Muscle of arm (tissue), 14 donors: ENCODE data around the gene NNMT. TPM values are rescaled to one million over a fixed set of nuclear protein-coding genes. Genes with fewer than 3 reads are reported as not detected.

Source experiments
- DNase-seq: peaks from one replicate; pipeline ENCODE4 v3.0.0-alpha.2; 2013
- long read RNA-seq, 11 donors: transcript quantifications; one replicate each; lab custom pipeline, GENCODE V29; 2026
- polyA plus RNA-seq, 12 donors: library from polyadenylated mRNA; unstranded; fragments of 120-200 nt; gene quantifications; one replicate each; pipeline ENCODE4 v1.2.1, GENCODE V29; 2013; ENCODE audit not compliant: insufficient read length in 12 of 12

NNMT gene
- 10 to 100 TPM in 11 of 12 donors, not detected in 1; 16.8 to 96.1 (median 45.8) TPM for polyA plus RNA-seq
- long read RNA-seq, donor 1, result 0 reads
- long read RNA-seq, donor 2, transcript NNMT-201 (3 exons, 1,610 nt), result major isoform, 28 of 31 reads
- long read RNA-seq, donor 2, partial matches to known transcripts, result 0 of 31 reads
- long read RNA-seq, donor 2, other reads (novel, unspliced or antisense), result 0 of 31 reads
- long read RNA-seq, donor 3, transcript NNMT-201 (3 exons, 1,610 nt), result major isoform, 10 of 10 reads
- long read RNA-seq, donor 3, partial matches to known transcripts, result 0 of 10 reads
- long read RNA-seq, donor 3, other reads (novel, unspliced or antisense), result 0 of 10 reads
- long read RNA-seq, donor 4, transcript NNMT-201 (3 exons, 1,610 nt), result major isoform, 10 of 16 reads
- long read RNA-seq, donor 4, partial matches to known transcripts, result 5 of 16 reads
- long read RNA-seq, donor 4, other reads (novel, unspliced or antisense), result 0 of 16 reads
- long read RNA-seq, donor 5, result 0 reads
- long read RNA-seq, donor 6, transcript NNMT-201 (3 exons, 1,610 nt), result major isoform, 21 of 35 reads
- long read RNA-seq, donor 6, partial matches to known transcripts, result 12 of 35 reads
- long read RNA-seq, donor 6, other reads (novel, unspliced or antisense), result 0 of 35 reads
- long read RNA-seq, donor 7, transcript NNMT-201 (3 exons, 1,610 nt), result major isoform, 17 of 18 reads
- long read RNA-seq, donor 7, partial matches to known transcripts, result 0 of 18 reads
- long read RNA-seq, donor 7, other reads (novel, unspliced or antisense), result 0 of 18 reads
- long read RNA-seq, donor 8, transcript NNMT-201 (3 exons, 1,610 nt), result major isoform, 23 of 31 reads
- long read RNA-seq, donor 8, partial matches to known transcripts, result 6 of 31 reads
- long read RNA-seq, donor 8, other reads (novel, unspliced or antisense), result 0 of 31 reads
- long read RNA-seq, donor 9, transcript NNMT-201 (3 exons, 1,610 nt), result major isoform, 15 of 20 reads
- long read RNA-seq, donor 9, partial matches to known transcripts, result 5 of 20 reads
- long read RNA-seq, donor 9, other reads (novel, unspliced or antisense), result 0 of 20 reads
- long read RNA-seq, donor 10, transcript NNMT-201 (3 exons, 1,610 nt), result major isoform, 27 of 34 reads
- long read RNA-seq, donor 10, partial matches to known transcripts, result 5 of 34 reads
- long read RNA-seq, donor 10, other reads (novel, unspliced or antisense), result 0 of 34 reads
- long read RNA-seq, donor 11, transcript NNMT-201 (3 exons, 1,610 nt), result major isoform, 33 of 40 reads
- long read RNA-seq, donor 11, partial matches to known transcripts, result 6 of 40 reads
- long read RNA-seq, donor 11, other reads (novel, unspliced or antisense), result 0 of 40 reads

DNA sequence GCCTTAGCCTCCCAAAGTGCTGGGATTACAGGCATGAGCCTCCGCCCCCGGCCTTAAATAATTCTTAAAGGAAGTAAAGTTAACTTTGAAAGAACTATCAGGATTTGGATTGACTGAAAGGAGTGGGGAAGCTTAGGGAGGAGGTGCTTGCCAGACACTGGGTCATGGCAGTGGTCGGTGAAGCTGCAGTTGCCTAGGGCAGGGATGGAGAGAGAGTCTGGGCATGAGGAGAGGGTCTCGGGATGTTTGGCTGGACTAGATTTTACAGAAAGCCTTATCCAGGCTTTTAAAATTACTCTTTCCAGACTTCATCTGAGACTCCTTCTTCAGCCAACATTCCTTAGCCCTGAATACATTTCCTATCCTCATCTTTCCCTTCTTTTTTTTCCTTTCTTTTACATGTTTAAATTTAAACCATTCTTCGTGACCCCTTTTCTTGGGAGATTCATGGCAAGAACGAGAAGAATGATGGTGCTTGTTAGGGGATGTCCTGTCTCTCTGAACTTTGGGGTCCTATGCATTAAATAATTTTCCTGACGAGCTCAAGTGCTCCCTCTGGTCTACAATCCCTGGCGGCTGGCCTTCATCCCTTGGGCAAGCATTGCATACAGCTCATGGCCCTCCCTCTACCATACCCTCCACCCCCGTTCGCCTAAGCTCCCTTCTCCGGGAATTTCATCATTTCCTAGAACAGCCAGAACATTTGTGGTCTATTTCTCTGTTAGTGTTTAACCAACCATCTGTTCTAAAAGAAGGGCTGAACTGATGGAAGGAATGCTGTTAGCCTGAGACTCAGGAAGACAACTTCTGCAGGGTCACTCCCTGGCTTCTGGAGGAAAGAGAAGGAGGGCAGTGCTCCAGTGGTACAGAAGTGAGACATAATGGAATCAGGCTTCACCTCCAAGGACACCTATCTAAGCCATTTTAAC is at the start of gene NNMT:
Gene NNMT, plus strand, starts transcription at position 724 of the 929 bp plus-strand sequence. Its CDS starts 158 bp downstream, at position 882.
- peak; percentile 64 for DNase-seq

DNA sequence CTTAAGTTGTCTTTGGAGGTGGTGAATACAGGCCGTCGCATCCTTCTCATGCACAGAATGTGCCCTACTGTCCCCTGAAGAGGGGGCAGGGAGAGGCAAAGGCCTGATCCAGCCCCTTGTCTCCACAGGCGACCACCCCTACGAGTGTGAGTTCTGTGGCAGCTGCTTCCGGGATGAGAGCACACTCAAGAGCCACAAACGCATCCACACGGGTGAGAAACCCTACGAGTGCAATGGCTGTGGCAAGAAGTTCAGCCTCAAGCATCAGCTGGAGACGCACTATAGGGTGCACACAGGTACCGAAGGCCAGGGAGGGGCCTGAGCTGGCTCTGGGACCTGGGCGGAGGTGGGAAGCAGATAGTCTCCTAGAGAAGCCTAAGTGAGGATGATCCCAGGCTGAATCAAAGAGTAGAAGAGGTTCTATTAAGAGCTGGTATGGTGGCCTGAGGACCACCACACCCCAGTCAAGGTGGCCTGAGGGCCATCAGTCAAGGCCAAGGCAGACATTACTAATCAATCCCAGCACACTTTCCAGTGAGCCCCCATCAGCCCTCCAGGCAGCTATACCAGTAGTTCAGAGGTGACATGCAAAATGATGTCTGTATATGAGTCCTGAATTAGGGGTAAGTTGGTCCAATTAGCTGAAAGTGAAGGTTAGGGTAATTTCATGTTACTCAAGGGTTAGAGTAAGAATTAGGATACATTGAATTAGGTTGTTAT is 49.0 kb upstream of the NNMT start:
- DNase-seq, result no peak

DNA sequence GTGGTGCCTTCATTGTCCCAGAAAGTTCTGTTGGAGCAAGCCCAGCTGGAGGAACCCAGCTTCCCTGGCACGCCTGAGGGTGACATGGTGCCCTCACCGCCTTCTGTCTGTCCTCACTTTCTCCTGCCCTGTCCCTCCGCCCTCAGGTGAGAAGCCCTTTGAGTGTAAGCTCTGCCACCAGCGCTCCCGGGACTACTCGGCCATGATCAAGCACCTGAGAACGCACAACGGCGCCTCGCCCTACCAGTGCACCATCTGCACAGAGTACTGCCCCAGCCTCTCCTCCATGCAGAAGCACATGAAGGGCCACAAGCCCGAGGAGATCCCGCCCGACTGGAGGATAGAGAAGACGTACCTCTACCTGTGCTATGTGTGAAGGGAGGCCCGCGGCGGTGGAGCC is 46.0 kb upstream of the NNMT start:
- DNase-seq, result no peak

DNA sequence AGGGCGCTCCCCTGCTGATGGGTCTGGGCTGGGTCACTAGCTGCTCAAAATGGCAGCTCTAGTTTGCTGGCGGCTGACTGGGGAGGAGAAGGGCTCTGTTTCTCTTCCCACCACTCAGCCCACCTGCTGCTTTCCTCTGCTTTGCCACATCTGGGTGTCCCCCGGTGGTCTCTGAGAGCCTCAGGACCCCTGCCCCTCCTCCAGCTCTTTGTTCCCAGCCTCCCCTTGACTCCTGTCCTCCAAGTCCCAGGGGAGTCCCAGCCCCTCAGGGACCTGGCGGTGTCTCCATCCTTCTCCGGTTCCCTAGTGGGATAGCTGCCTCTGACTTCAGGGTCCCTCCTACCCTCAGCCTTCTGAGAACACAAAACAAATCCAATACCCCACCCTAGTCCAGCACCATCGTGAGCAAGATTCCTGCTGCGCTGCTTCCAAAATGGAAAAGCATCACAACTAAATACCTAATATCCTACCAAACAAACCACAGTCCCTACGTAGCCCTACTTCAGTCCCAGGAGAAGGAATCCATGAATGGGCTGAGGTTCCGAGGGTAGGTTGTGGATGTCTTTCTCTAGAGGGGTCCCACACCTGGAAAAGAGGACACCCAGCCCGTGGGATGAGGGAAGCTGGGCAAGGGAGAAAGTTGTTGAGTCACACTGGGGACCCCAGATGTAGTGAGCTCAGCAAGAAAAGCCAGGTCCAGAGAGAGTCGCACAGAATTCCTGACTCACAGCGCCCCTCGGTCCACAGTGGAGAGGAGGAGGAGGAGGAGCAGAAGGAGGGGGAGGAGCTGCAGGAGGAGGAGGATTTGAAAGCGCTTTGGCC is 45.0 kb upstream of the NNMT start:
- no peak for DNase-seq

DNA sequence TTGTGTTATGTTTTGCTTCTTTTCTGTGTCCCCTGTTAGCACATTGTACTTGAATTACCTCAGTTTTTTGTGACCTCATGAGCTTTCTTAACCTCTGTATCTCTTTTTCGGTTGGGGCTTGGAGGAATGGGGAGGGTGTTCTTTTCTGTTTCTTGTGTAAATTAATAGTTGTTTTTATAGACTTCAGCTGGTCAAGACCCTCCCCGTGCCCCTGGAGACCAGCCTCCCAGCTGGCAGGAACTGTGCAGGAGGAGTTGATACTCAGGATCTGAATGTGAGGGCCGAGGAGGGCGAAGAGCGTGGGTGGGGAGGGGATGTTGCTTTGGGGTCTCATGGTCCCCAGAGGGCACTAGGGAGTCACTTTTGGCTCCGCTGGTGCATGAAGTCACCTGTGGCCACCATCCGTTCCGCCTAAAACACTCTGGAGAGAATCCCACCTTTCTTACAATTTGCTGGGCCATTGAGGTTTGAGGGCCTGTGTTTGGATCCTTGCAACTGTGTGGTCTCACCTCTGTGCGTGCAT is 44.3 kb upstream of the NNMT start:
- DNase-seq, result no peak

DNA sequence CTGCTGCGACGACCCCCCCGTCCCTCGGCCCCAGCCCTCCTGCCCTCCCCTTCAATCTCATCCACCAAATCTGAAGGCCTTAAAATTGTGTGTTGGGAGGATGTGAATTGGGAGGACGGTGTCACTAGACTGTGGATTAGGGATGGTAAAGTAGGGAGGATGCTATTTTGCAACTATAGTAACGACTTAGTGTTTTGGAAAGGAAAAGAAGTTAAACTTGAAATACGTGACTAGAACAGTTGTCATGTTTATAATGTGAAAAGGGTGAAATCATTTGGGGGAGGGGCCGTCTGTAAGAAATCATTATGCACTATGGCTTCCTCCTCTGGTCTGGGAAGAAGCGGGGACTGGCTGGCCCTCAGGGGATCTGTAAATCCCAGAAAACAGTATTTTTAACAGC is 43.4 kb upstream of the NNMT start:
- no peak for DNase-seq

DNA sequence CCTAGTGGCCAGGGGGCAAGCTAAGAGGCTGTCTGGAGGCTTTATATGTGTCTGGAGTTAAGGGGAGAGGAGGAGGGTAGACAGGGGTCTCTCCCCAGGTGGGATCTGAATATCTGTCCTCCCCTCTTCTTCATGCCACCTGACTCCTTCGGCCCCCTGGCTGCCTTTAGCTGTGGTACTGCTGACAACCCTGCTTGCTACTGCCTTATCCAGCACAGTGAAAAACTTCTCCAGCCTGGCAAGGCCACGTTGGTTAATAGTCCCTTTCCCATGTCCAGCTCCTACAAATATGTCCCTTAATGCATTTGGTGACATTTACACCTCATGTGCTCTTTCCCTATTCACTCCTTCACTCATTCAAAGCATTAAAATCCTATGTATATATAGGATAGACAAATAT is 42.4 kb upstream of the NNMT start:
- DNase-seq, result no peak

DNA sequence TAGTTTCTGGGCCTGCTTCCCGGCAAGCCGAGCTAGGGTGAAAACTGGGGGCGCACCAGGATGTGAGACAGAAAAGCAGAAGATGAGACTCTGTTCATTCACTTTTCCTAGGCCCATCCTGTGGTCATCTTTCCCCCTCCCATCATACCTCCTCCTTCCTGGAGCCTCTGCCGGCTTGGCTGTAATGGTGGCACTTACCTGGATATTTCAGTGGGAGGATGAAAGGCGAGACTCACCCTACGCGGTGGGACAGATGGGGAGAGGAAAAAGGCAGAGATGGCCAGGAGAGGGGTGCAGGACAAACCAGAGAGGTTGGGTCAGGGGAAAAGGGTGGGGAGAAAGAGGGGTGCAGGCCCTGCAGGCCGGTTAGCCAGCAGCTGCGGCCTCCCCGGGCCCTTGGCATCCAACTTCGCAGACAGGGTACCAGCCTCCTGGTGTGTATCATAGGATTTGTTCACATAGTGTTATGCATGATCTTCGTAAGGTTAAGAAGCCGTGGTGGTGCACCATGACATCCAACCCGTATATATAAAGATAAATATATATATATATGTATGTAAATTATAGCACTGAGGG is 41.5 kb upstream of the NNMT start:
- no peak for DNase-seq

DNA sequence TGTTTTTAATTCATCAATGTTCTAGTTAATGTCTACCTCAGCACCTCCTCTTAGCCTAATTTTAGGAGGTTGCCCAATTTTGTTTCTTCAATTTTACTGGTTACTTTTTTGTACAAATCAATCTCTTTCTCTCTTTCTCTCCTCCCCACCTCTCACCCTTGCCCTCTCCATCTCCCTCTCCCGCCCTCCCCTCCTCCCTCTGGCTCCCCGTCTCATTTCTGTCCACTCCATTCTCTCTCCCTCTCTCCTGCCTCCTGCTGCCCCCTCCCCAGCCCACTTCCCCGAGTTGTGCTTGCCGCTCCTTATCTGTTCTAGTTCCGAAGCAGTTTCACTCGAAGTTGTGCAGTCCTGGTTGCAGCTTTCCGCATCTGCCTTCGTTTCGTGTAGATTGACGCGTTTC is 40.9 kb upstream of the NNMT start:
- no peak for DNase-seq

DNA sequence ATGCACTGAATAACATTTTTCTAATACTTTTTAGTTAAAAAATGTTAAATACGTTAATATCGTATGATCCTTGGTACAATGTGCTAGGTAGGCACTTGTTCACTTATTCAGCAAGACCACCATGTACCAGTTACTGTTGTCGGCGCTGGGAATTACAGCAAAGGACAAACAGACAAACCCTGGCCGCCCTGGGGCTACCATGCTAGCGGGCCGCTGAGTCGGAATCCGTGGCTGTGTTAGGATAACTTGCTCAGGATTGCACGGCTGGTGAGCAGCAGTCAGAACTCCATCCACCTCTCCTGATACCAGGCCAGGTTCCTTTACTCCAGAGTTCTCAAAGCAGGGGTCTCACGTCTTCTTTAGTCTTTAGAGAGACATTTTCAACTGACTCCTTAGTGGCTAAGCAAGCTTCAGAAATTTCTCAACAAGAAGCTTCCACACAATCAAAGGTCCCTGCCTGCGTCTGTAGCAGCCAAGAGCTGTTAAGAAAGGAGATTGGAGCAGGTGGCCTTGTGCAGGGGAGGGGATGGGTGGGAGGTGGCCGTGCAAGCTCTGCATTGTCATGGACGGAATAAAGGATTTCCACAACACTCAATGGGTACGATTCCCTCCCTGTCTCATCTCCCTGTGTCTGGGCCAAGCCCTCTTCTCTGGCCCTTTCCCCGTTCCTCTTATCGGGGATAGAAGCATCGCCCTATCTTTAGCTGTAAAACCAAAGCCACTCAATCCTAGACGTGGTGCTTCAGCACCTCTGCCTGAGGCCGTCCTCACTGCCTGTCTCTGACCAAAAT is 39.8 kb upstream of the NNMT start:
- DNase-seq, result no peak

DNA sequence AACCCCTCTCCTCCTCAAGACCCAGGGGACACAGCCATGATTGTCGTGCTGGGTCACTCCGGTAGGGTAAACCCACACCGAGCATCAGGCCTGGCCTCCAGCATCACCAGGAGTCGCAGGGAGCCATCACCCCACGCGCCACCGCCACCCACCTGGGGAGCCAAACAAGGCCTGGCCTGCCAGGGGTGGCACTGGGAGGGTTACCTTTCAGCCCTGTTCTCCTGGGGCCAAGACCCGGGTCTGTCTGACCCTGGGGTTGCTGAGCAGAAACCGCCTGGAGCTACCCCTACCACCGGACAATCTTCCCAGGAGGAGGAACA is 39.3 kb upstream of the NNMT start:
- DNase-seq, result no peak

DNA sequence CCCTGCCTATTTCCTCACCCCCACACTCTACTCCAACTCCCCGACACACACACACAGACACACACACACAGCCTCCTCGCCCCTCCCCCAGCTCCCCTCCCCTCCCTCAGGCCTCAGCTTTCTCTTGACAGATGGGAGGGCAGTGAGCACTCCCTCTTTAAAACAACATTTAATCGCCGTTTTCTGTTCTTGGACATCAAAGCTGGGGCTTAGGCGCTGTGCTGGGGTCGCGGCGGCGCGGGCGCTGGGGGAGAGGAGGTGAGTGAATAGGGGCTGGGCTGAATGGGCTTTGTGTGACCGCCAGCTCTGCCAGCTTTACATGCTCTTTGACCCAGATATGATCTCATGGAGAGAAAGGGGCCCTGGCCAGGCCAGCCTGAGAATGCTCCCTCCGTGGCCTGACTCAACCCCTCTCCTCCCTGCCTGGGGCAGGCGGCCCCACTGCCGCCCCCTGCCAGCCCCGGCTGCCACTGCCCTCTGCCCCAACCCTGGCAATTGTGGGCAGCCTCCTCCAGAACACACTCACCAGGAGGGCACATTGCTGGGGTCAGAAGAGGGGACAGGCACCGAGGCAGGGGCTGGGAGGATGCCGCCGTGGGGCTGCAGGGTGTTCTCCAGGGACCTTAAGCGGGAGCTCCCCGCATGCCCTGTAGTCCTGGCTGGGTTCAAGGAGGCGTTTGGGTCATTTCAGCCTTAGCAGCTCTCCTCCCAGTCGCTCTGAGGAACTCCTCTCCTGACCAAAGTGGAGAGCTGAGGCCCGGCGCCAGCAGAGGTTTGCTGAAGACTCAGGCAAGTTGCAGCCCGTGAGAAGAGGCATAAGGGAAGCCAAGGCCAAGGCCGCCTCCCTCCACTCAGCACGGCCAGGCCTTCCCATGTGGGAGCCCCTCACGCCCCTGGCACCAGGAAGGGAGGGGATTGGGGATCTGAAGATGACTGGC is 38.3 kb upstream of the NNMT start:
- DNase-seq, result no peak

DNA sequence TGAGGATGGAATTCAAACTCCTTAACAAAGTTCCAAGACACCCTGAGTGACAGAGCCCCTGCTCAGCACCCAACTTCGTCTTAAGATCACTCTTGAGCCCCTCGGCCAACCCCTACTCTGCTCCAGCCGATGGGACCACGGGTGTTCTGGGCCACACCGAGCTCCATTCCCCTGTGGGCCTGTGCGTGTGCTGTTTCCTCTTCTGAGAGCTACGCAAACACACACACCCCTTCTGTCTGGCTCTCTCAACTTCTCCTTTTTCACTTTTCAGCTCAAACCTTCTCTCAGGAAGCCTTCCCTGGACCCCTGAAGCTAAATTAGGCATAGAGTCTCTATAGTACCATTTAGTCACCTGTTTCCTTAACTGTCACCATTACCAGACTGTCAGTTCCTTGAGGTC is 37.5 kb upstream of the NNMT start:
- no peak for DNase-seq

DNA sequence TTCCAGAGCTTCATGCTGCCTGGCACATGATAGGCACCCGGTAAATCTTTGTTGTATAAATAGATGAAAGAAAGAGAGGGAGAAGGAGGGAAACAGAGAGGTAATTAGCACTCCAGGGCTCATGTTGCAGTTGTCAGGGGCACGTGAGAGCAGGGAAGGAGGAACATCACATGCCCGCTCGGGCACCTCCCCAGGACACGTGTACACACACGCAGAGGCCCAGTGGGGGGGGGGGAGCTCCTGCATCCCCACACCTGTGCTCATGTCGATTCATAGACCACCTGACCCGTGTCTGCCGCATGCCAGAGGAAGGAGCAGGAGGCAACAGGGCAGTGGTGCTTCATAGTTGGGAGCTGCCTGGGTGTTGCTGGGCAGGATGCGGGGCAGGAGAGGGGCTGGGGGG is 37.1 kb upstream of the NNMT start:
- no peak for DNase-seq

DNA sequence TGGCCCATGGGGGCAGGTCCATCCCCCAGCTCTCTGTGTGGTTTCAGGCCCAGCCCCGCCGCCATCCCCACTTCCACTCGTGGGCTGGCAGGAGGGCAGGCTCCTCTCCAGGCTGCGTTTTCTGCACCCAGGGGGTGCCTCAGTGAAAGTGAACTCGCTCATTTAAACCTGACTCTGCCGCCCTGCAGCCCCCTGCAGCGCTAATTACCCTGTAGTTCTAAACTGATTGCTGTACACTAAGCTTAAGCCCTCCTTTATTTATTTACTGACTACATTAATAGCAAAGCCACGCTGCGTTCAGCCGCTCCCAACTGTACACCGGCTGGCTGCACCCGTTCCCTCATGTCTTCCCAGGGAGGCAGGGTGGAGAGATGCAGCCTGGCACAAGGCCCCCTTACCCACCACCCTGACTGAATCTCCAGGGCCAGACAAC is 36.6 kb upstream of the NNMT start:
- DNase-seq, result no peak

DNA sequence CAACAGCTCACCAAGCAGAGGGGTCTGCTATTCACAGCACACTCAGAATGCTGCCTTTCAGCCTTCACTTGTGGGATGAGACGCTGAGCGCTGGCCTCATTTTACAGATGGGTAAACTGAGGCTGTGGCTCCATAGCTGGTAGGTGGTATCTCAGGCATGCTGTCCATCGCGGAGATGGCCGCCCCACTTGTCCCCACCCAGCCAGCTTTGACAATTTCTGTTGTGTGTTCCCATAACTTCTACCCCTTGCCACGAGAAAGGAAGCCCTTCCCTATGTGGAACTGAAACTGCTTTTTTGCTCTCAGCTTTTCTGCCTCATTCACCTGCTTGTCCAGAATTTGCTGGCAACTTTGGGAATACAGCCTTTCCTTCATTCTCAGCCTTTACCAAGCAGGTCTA is 36.1 kb upstream of the NNMT start:
- DNase-seq, result no peak

DNA sequence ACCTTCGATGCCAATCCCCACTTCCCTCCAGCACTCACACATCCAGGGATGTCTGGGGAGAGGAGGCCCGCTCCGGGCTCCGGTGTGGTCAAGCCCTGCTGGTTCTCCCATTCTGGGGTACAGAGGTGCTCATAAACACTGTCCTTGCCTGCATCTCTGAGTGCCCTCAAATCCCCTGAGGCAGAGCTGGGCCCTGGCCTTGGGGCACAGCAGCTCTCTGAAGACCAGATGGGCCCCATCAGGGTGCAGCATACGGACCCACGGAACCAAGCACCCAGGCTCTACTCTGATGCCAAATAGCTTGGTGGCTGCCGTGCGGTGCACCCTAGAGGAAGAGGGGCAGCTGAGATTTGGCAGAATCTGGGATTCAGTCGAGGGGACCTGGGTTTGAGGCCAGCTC is 35.7 kb upstream of the NNMT start:
- DNase-seq, result no peak
